Right hindlimb (tissue), 1 donor: Measurements from ENCODE around the gene CLEC18A.
"Not testable (repeated sequence)": the region's sequence is repeated elsewhere in the genome, so short reads cannot be mapped to it uniquely, and the experiment has no call there.

Experiments
- DNase-seq: peaks from one replicate; pipeline ENCODE4 v3.0.0-alpha.2; 2018

CLEC18A gene

GRCh38 chr16:69931631-69932030 lies 19.5 kb upstream of the CLEC18A start:
- no peak for DNase-seq

DNA sequence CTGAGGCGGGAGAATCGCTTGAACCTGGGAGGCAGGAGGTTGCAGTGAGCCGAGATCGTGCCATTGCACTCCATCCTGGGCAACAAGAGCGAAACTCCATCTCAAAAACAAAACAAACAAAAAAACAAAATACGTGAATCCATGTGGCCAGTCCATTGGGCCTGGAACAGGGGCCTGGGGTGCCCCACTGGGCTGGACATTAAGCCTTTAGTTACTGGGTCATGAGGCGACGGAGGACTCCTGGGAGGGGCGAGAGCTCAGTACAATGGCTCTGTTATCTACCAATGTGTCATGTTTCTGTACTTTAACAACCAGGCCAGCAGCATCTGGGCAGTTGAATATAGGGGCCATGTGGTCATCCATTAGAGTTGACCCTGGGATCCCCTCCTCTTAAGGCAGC lies 18.9 kb upstream of the CLEC18A start:
- no peak for DNase-seq

DNA sequence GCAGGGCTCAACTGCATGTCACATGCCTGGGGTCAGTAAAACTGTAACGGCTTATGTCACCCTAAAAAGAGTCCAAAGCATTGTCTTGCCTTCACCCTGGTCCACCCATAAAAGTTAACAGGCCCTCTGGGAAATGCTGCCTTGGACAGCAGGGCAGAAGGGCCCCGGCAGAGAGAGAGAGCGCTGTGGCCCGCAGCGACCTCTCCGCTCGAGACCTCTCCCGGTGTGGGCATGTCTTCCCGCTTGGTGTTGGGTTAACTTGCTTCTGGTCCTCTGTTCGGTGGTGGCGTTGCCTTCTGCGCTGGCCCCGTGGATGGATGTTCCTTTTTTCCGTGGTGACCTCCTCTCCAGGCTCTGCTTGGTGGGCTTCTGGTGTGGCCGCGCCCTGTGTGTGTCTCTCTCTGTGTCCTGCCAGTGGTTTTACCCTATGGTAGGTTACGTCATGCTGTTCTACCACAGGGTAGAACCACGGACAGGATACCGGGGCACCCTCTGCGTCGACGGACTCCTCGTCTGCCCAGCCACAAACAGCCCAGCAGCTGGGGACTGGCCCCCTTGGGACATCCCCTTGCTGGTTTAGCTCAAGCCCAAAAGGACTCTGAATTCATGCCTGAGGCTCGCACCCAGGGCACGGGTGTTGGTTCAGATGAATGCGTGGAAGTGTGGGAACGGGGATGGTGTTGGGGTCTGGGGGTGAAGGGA lies 18.3 kb upstream of the CLEC18A start:
- peak; percentile 29 for DNase-seq

DNA sequence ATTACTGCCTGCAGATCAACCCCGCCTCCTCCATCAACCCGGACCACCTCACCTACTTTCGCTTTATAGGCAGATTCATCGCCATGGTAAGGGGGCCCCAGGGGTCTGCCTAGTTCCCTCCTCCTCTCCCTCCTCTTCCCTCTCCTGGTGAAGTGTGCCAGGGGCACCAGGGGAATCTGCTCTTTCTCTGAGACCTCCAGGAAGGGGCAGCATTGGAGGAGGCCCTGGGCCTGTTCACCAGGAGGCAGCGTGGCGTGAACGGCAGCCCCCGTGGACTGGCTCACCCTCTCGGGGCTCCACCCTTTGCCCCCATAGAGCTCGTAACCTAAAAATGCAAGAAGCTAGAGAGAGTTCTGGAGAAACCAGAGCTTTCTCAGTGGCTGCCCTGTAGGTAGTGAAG lies 17.1 kb upstream of the CLEC18A start:
- DNase-seq = no peak

GRCh38 chr16:69934751-69935150 lies 16.4 kb upstream of the CLEC18A start:
- no peak for DNase-seq

GRCh38 chr16:69935278-69935711 lies 15.8 kb upstream of the CLEC18A start:
- DNase-seq = peak; percentile 48

DNA sequence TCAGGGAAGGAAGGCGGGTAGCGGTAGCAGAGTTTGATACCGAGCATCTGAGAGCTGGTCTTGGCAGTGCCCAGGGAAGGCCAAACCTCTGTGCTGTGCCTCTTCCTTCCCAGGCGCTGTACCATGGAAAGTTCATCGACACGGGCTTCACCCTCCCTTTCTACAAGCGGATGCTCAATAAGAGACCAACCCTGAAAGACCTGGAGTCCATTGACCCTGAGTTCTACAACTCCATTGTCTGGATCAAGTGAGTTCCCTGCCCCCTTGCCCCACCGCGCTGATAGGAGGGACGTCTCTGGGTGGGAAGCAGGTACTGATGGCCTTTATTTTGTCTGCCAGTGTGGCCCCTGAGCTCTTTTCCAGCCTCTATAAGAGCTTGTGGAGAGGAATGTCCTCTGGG lies 15.4 kb upstream of the CLEC18A start:
- no peak for DNase-seq

- no peak for DNase-seq
Observed at GRCh38 chr16:69936252-69936651, 14.9 kb upstream of the CLEC18A start.

- DNase-seq = no peak
Observed at GRCh38 chr16:69936751-69937211, 14.4 kb upstream of the CLEC18A start.

- DNase-seq = no peak
Observed at GRCh38 chr16:69937465-69937951, 13.6 kb upstream of the CLEC18A start.

DNA sequence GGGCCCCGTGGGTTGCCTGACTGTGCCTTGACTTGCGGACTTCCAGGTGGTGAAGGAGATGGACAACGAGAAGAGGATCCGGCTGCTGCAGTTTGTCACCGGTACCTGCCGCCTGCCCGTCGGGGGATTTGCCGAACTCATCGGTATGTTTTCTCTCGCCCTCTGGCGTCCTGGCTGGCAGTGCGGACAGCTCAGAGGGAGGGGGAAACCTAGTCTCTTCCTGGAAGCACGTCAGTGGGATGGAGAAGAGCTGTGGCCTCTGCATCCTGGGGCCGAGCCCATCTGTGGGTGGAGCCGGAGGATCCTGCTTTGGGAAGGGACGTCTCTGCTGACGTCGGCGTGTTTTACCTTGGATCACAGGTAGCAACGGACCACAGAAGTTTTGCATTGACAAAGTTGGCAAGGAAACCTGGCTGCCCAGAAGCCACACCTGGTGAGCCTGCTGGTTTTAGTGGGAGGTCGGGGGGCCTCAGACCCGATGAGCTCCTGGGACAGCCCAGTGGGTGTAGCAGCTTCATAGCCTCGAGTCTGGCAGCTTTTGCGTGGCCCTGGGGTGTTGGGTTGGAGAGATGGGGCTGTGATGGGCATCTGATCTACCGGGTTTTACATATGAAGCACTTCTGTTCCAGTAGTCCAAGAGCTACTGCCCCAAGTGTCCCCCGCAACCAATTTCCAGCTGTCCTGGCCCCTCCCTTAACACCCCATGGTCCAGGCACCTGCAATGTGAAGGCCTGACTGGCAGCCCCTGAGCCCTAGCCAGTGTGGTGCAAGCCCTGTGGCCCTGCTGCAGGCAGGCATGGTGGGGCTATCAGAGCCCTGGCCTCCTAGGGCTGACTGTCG lies 11.9 kb upstream of the CLEC18A start:
- DNase-seq = no peak

GRCh38 chr16:69939821-69940585 lies 11.1 kb upstream of the CLEC18A start:
- no peak for DNase-seq

GRCh38 chr16:69940676-69941075 lies 10.5 kb upstream of the CLEC18A start:
- no peak for DNase-seq

- DNase-seq = peak; percentile 27
Observed at GRCh38 chr16:69941251-69942098, 9.7 kb upstream of the CLEC18A start.

GRCh38 chr16:69942099-69942491 lies 9.0 kb upstream of the CLEC18A start:
- DNase-seq = no peak

DNA sequence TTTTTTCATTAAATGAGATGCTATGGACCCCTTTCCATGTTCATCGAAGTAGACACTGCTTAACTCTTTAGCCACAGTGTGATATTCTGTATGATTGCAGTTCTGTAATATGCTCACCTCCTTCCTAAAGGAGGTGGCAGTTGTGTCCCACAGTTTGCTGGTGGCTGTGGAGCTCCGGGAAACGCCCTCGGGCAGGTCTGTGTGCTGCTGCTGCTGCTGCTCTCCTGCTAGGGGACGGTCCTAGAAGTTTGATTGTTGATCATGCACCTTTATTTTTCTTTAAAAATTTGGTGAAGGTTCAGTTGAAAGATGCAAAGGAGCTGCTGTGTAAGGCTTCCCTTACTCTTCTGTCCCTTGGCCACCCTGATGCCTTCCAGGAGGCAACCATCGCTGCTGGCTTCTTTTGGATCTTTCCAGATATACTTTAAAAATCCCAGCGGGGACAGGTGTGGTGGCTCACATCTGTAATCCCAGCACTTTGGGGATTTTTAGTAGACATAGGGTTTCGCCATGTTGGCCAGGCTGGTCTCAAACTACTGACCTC lies 8.4 kb upstream of the CLEC18A start:
- no peak for DNase-seq

GRCh38 chr16:69943241-69944036 lies 7.7 kb upstream of the CLEC18A start:
- not testable (repeated sequence) for DNase-seq

DNA sequence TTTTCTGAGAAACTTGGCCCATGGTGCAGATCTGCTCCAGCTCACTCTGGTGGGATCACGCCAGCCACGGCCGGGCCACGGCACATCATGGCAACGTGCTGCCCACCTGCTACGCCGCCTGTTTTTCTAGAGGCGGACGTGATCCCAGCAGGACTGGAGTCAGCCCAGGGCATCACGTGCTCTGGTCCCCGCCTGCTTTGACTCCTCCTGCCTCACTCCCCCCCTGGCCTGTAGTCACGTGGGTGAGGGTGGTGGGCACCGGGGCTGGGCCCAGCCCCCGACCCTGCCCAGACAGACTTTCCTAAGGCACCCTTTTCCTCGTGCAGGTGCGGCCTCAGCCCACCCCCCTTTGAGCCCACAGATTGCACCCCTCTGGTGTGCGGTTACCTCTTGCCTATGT lies 723 bp upstream of the CLEC18A start:
- not testable (repeated sequence) for DNase-seq

GRCh38 chr16:69951672-69952031 lies 518 bp downstream of the CLEC18A start:
- DNase-seq = not testable (repeated sequence)

GRCh38 chr16:69952116-69952515 lies 982 bp downstream of the CLEC18A start:
- DNase-seq = not testable (repeated sequence)
